Activated CD8-positive, alpha-beta T cell treated with anti-CD3 and anti-CD28 coated beads for 36 hours (primary cell): ENCODE measurements around the gene MYO10. TPM values are rescaled to one million over a fixed set of nuclear protein-coding genes. Genes with fewer than 3 reads are reported as not detected.

Experiments
- ATAC-seq: fragments of 200-7000 bp; cut with Tn5 transposase; one replicate; pipeline ENCODE4 v1.10.0; 2021; ENCODE audit warnings: mild to moderate bottlenecking, moderate library complexity
- CTCF ChIA-PET: fragments of 350-600 bp; sonication (Branson Sonifier 250); formaldehyde crosslinking; loops from one replicate; lab custom pipeline; 2021; ENCODE audit warnings: antibody characterized with exemption; lab: Charles Lee
- POLR2A ChIA-PET: fragments of 350-600 bp; sonication (Branson Sonifier 250); formaldehyde crosslinking; loops from one replicate; lab custom pipeline; 2021; ENCODE audit warnings: antibody characterized with exemption; lab: Charles Lee
- DNase-seq: peaks from one replicate; pipeline ENCODE4 v3.0.0-alpha.2; 2020
- H3K27ac Mint-ChIP-seq: one replicate; pipeline ENCODE4 v1.8.0; 2021; ENCODE audit warnings: mild to moderate bottlenecking, mixed read lengths
- H3K27me3 Mint-ChIP-seq: one replicate; pipeline ENCODE4 v1.8.0; 2021; ENCODE audit warnings: mixed read lengths
- H3K36me3 Mint-ChIP-seq: one replicate; pipeline ENCODE4 v1.8.0; 2021; ENCODE audit warnings: low read depth, mixed read lengths
- H3K4me1 Mint-ChIP-seq: one replicate; pipeline ENCODE4 v1.8.0; 2021; ENCODE audit warnings: low read depth, mixed read lengths
- H3K4me3 Mint-ChIP-seq: one replicate; pipeline ENCODE4 v1.8.0; 2021; ENCODE audit warnings: mild to moderate bottlenecking, moderate library complexity, mixed read lengths
- H3K9me3 Mint-ChIP-seq: one replicate; pipeline ENCODE4 v1.8.0; 2021; ENCODE audit warnings: mixed read lengths
- intact Hi-C: fragments of 100-400 bp; cut with micrococcal nuclease; formaldehyde crosslinking; loops from one replicate; pipeline ENCODE4 v1.10.0; 2022
- total RNA-seq, 2 experiments: library from RNA; stranded (reverse); gene quantifications; one replicate each; pipeline ENCODE4 v1.2.3, GENCODE V29; 2021
- TF ChIP-seq, protein P1 (sequence below): fragments of 200-600 bp; IDR thresholded peaks from one replicate; pipeline ENCODE4 v1.8.0; 2022; ENCODE audit warnings: antibody characterized with exemption, mild to moderate bottlenecking

MYO10 gene
- total RNA-seq, 2 experiments from 2014 or later: 0.09 TPM; not detected in 1

DNA sequence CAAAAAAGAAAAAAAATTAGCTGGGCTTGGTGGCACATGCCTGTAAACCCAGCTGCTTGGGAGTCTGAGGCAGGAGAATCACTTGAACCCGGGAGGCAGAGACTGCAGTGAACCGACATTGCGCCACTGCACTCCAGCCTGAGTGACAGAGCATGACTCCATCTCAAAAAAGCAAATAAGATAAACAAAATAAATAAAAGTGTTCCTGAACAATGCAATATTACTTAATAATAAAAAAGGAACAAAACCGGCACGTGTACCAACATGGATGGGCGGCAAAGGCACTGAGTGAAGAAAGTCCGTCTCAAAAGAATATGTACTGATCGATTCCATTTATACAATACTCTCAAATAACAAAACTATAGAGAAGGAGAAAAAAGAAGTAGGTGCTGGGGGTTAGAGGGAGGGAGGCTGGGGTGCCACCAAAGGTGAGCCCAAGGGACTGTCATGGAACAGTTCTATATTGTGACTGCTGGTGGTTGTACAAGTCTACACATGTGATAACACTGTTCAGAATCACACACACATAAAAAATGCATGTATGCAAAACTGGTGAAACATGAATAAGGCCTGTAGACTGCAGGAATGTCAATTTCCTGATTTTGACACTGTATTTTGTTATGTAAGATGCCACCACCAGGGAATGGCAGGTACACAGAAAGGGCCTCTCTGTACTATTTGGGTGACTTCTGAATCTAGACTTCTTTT, 15.8 kb downstream of the MYO10 start:
- Mint-ChIP-seq H3K27me3 (no peaks in the 10 kb centered on the region), H3K9me3 (no peaks in the 10 kb centered on the region), H3K27ac (no peak overlapping the region), H3K4me3 (no peak overlapping the region), H3K36me3 (no peaks in the 10 kb centered on the region), H3K4me1 (no peaks in the 10 kb centered on the region)
- DNase-seq (no peak), ATAC-seq (no peak)
- ChIA-PET CTCF (no interaction called here), POLR2A (no interaction called here)
- intact Hi-C loops: no loop called here
- TF ChIP-seq, protein P1, sequence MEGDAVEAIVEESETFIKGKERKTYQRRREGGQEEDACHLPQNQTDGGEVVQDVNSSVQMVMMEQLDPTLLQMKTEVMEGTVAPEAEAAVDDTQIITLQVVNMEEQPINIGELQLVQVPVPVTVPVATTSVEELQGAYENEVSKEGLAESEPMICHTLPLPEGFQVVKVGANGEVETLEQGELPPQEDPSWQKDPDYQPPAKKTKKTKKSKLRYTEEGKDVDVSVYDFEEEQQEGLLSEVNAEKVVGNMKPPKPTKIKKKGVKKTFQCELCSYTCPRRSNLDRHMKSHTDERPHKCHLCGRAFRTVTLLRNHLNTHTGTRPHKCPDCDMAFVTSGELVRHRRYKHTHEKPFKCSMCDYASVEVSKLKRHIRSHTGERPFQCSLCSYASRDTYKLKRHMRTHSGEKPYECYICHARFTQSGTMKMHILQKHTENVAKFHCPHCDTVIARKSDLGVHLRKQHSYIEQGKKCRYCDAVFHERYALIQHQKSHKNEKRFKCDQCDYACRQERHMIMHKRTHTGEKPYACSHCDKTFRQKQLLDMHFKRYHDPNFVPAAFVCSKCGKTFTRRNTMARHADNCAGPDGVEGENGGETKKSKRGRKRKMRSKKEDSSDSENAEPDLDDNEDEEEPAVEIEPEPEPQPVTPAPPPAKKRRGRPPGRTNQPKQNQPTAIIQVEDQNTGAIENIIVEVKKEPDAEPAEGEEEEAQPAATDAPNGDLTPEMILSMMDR: no peak

DNA sequence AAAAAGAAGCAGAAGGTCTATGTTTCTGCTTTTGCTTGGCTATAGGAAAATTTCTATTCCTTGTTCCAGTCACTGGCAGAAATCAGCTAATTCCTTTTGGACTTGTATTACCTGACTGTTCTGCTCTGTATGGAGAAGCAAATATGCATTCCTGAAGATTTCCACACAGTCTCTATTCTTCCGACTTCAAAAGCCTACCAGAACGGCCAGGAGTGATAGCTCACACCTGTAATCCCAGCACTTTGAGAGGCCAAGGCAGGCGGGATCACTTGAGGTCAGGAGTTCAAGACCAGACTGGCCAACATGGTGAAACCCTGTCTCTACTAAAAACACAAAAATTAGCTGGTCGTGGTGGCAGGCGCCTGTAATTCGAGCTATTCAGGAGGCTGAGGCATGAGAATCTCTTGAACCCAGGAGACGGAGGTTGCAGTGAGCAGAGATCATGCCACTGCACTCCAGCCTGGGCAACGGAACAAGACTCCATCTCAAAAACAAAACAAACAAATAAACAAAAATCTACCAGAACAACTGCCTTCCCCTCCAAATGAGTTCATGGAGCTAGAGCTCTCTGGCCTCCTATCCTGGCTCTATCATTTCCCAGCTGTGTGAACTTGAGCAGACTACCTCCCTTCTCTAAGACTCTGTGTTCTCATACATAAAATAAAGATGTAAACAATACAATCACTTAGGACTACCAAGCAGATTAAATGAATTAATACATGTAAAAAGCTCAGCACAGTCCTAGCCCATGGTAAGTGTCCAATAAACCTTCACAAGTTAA, 17.0 kb downstream of the MYO10 start:
- ATAC-seq (no peak), DNase-seq (no peak)
- no peaks in the 10 kb centered on the region for H3K4me1 Mint-ChIP-seq
- ChIA-PET CTCF (no interaction called here), POLR2A (no interaction called here)
- TF ChIP-seq, protein P1: no peak
- H3K9me3 Mint-ChIP-seq: no peaks in the 10 kb centered on the region
- no peaks in the 10 kb centered on the region for H3K36me3 Mint-ChIP-seq
- intact Hi-C loops: no loop called here
- H3K27me3 Mint-ChIP-seq: no peaks in the 10 kb centered on the region
- H3K4me3 Mint-ChIP-seq: no peak overlapping the region
- H3K27ac Mint-ChIP-seq: no peak overlapping the region

DNA sequence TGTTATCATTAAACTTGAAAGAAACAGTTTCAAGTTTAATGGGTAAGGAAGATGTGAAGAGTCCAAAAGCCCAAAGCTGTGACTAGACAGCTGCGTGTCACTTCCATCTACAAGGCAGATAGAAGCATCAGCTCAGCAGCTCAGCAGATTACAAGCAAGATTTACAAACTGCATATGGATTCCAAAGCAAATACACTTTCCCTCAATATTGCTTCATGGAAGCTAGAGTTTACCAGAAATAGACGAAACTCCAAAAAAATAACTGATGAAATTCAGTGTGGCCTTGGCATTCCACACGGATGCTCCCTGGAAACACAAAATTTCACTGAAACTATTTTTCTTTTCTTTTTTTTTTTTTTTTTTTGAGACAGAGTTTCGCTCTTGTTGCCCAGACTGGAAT, 17.9 kb downstream of the MYO10 start:
- no peaks in the 10 kb centered on the region for H3K4me1 Mint-ChIP-seq
- no peak overlapping the region for H3K4me3 Mint-ChIP-seq
- no peaks in the 10 kb centered on the region for H3K36me3 Mint-ChIP-seq
- ChIA-PET CTCF (no interaction called here), POLR2A (no interaction called here)
- ATAC-seq: no peak
- H3K27ac Mint-ChIP-seq: no peak overlapping the region
- DNase-seq: no peak
- H3K9me3 Mint-ChIP-seq: no peaks in the 10 kb centered on the region
- intact Hi-C loops: no loop called here
- TF ChIP-seq, protein P1: no peak
- H3K27me3 Mint-ChIP-seq: no peaks in the 10 kb centered on the region

DNA sequence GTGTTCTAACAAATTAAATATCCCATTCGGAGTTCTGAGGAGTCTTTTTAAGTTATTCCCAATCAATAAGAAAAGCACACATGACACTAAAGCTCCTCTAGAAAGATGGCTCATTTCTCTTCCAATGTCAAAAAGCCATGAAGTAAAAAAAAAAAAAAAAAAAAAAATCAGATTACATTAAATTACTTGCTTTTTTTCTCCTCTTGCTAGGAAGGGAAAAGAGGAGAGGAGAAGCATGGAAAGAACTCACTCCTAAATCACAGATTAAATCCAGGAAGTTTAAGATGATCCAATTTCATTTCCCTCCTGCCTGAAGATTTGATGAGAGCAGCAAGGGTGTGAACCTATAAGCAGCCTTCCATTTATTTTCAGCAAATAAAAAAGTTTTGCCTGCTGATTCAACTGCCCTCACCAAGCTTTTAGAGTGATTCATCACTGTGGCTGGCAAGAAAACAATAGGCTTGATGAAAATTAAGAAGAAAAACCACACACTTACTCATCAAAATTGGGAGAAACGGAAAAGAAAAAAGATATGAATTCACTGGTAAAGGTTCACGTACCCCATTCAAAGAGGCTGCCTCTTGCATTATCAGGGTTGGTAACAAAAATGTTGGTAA, 19.7 kb downstream of the MYO10 start:
- ATAC-seq (no peak), DNase-seq (no peak)
- no peak overlapping the region for H3K27ac Mint-ChIP-seq
- H3K4me3 Mint-ChIP-seq: no peak overlapping the region
- ChIA-PET POLR2A (no interaction called here), CTCF (no interaction called here)
- no peaks in the 10 kb centered on the region for H3K27me3 Mint-ChIP-seq
- TF ChIP-seq, protein P1: no peak
- no peaks in the 10 kb centered on the region for H3K36me3 Mint-ChIP-seq
- H3K9me3 Mint-ChIP-seq: no peaks in the 10 kb centered on the region
- H3K4me1 Mint-ChIP-seq: no peaks in the 10 kb centered on the region
- intact Hi-C loops: no loop called here

DNA sequence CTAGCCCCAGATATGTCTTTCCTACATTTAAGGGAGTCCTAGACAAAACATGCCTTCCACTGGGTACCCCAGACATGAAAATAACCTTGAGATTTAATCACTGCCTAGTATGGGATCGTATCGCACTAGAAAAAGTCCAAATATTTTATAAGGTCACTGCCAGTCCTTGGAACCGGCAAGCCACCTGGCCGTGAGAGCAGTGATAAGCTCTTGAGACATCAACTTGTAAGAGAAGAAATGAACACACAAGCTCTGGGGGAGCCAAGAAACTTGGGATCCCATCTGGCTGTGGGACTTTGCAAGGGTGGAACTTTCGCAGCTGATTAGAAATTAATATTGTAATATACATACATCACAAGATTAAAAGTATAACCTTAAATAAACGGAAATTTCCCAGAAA, 21.5 kb downstream of the MYO10 start:
- H3K27me3 Mint-ChIP-seq: no peaks in the 10 kb centered on the region
- no peaks in the 10 kb centered on the region for H3K9me3 Mint-ChIP-seq
- H3K4me1 Mint-ChIP-seq: no peaks in the 10 kb centered on the region
- TF ChIP-seq, protein P1: no peak
- ChIA-PET CTCF (no interaction called here), POLR2A (no interaction called here)
- ATAC-seq (no peak), DNase-seq (no peak)
- H3K27ac Mint-ChIP-seq: no peak overlapping the region
- no peaks in the 10 kb centered on the region for H3K36me3 Mint-ChIP-seq
- no peak overlapping the region for H3K4me3 Mint-ChIP-seq
- intact Hi-C loops: no loop called here
